Stimulated activated CD4-positive, alpha-beta T cell treated with anti-CD3 and anti-CD28 coated beads, Interleukin-1b, Interleukin-23, amount 100 ng/mL, for 48 hours (primary cell): ENCODE data around the gene PKP2.

ENCODE experiments used
- DNase-seq: peaks from one replicate; pipeline ENCODE4 v3.0.0-alpha.2; 2020

Gene PKP2

GRCh38 chr12:32896432-32897280, at the start of gene PKP2:
Gene PKP2, minus strand, starts transcription at chr12:32896777. Its CDS starts 46 bp downstream, at chr12:32896731.
- no peak for DNase-seq

DNA sequence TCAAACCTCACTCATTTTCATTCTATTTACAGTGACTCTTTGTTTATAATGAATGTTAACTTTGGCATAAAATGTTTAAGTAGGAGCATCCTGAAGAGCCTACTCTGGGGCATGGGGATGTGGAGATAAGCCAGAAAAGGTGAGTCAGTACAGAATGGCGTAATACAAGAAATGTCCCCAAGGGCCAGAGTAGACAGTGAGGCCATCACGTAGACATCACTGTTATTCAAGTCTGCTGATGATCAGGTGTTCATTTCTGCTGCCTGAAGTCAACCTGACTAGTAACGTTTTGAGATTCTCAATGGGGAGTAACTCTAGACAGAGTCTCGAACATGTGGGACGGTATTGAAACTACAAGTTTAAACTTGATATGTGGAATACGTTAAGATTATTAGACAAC, 47.6 kb upstream of the PKP2 start:
- no peak for DNase-seq

GRCh38 chr12:32939801-32940200, 43.2 kb upstream of the PKP2 start:
- DNase-seq = no peak

- DNase-seq = no peak
Observed at GRCh38 chr12:32926963-32927362, 30.4 kb upstream of the PKP2 start.

DNA sequence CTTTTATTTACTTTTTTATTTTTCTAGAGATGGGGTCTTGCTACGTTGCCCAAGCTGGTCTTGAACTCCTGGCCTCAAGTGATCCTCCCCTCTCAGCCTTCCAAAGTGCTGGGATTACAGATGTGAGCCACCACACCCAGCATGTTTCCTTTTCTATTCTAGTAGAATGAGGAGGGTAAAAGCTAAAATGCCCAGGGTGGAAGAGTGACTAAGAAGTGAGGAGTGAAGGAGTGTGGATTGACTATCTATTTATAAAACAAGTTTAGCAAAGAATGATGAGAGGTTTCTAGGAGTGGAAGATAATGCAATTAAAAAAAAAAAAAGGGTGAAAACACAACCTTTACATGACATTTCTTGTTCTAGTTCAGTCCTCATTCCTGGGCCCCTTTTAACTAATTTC, 29.8 kb upstream of the PKP2 start:
- no peak for DNase-seq

DNA sequence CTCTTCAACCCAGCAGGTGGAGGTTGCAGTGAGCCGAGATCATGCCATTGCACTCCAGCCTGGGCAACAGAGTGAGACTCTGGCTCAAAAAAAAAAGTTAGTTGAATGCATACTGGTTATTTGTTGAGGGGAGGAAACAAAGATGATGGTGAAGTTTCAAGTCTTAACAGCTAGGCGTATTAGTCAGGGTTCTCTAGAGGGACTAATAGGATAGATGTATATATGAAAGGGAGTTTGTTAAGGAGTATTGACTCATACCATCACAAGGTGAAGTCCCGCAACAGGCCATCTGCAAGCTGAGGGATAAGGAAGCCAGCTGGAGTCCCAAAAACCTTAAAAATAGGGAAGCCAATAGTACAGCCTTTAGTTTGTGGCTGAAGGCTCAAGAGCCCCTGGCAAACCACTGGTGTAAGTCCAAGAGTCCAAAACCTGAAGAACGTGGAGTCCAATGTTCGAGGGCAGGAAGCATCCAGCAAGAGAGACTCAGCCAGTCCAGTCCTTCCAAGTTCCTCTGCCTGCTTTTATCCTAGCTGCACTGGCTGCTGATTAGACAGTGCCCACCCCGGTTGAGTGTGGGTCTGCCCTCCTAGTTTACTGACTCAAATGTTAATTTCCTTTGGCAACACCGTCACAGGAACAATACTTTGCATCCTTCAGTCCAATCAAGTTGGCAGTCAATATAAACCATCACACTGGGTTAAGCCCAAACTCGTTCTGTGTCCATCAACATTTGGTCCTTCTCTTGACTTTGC, 26.1 kb upstream of the PKP2 start:
- no peak for DNase-seq

DNA sequence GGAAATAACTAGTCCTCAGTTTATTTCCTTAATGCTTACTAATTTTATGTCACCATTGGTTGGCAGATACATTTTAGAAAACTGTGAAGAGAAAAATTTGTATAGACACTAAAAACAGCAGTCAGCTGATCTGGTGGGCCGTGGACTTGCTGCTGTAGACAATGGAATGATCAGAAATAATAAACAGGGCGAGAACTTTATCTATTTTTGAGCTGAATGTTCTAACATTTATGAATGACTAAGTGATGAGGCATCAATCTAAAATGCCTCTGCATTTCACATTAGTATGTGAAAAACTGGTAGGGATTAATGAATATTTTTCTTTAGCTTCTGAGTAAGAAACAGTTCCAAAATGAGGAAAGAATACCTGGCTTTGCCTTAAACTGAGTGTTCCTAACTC, 24.8 kb upstream of the PKP2 start:
- DNase-seq = no peak

DNA sequence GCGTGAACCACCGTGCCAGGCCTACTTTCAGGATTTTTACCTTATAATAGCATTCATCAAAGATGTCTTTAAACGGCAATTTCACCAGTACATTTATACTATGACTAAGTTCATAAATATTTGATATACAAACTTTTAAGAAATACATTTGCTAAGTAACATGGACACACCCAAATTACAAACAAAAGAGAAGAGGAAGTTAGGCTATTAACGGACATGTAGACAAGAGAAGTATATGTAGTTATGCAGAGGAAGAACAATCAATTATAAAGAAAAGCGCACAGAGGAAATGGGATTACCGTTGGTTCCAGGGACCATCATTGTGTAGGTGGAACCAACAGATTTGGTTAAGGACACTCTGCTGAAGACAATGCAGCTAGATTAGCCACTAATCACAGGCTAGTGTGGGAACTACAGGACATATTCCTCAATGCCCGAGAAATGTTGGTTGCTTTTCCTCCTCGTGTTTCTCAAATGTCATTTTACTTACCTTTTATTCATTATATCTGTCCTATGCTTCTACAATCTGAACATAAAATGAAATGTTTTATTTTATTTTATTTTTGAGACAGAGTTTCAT, 24.0 kb upstream of the PKP2 start:
- DNase-seq = no peak

- DNase-seq = no peak
Observed at GRCh38 chr12:32918890-32919801, 22.6 kb upstream of the PKP2 start.

DNA sequence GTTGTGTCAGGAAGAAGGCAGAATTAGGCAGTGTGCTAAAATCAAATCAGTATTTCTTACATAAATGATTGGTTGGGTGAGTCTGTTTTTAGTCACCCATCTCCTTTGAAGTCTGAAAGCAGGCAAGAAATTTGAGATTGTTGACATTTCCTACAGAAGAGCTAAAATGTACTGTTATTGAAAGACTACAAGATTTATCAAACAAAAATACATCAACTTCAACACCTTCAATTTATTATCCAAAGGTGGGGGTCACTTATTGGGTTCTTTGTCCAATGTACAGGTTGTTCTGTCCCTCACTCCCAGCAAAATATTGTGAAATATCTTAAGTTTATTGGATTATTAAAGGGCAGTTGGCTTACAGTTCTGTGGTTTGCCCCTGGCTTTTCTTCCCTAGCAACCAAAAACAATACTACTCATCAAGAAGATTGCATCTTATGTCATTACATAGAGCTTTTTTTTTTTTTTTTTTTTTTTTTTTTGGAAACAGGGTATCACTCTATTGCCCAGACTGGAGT, 20.6 kb upstream of the PKP2 start:
- DNase-seq = no peak

DNA sequence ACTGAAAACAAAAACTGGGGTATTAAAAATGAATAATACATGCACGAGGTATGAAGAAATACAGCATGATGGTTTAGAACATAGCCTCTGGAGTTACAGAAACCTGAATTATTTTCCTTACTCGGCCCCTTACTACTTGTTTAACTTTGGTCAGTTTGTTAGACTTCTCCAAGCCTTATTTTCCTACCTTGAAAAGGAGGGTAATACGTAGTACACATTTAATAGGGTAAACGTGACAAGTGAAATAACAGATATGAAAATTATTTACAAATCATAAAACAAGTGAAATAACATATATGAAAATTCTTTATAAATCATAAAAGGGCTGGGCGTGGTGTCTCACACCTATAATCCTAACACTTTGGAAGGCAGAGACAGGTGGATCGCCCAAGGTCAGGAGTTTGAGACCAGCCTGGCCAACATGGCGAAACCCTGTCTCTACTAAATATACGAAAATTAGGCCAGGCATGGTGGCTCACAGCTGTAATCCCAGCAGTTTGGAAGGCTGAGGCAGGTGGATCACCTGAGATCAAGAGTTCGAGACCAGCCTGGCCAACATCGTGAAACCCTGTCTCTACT, 11.4 kb upstream of the PKP2 start:
- no peak for DNase-seq

GRCh38 chr12:32907166-32907565, 10.6 kb upstream of the PKP2 start:
- DNase-seq = no peak

DNA sequence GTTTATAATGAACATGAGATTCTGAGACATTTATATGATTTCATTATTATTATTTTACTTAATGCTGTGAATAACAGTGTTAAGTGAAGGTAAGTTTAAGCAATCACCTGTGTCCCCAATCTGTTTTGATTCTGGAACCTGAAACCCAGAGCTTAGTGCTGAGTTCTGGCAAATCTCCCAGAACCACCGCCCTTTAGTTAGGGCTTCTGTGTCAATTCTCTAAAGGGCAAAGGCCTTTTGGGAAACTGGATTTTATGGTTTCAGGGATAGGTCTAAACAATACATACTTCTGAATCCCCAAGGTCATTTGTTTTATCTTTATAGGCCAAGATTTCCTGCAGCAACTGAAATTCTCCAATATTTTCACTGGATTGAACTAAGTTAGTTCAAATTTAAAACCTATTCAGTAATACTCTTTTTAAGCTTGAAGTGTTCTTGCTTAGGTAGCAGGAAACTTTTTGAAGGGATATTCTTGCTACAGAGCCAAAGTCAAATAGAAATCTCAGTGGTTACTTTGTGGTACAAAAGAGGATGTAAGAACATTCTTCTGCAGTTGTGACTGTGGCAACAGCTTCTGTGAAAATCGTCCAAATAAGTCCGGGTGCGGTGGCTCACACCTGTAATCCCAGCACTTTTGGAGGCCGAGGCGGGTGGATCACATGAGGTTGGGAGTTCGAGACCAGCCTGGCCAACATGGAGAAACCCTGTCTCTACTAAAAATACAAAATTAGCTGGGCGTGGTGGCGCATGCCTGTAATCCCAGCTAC, 10.0 kb upstream of the PKP2 start:
- no peak for DNase-seq

DNA sequence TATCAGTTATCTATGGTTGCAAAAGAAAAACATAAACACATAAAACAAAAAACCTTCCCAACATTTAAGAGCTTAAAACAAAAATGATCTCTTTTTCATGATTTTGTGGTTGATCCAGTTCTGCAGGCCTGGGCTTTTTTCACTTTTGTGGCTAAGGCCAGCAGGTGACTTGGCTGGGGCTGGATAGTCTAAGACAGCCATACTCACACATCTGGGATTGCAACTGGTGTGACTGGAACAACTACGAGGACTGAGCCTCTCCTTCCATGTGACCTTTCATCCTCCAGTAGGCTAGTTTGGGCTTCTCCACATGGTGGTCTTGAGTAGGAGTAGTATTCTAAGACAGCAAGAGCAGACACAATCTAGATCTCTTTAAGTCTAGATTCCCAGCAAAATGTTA, 7.2 kb upstream of the PKP2 start:
- no peak for DNase-seq

GRCh38 chr12:32903318-32903717, 6.7 kb upstream of the PKP2 start:
- DNase-seq = no peak

- DNase-seq = no peak
Observed at GRCh38 chr12:32902287-32902997, 5.9 kb upstream of the PKP2 start.

DNA sequence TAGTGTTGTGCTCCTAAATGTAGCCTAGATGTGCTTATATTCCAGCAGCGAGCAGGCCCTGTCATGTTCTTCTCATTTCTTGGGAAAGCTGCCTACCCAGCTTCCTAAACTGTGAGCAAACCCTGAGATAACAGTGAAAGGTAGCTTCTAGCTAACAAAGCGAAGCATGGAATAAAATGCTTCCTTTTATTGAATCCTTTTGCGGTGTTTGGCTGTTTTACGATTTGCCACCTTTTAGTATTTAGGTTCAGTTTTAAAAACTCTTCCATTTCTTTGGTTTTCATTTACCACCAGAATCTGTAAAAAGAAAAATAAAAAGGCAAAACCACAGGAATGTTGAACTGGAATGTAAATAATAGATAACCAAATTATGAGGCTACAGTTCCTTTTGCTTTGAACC, 5.0 kb upstream of the PKP2 start:
- DNase-seq = no peak

DNA sequence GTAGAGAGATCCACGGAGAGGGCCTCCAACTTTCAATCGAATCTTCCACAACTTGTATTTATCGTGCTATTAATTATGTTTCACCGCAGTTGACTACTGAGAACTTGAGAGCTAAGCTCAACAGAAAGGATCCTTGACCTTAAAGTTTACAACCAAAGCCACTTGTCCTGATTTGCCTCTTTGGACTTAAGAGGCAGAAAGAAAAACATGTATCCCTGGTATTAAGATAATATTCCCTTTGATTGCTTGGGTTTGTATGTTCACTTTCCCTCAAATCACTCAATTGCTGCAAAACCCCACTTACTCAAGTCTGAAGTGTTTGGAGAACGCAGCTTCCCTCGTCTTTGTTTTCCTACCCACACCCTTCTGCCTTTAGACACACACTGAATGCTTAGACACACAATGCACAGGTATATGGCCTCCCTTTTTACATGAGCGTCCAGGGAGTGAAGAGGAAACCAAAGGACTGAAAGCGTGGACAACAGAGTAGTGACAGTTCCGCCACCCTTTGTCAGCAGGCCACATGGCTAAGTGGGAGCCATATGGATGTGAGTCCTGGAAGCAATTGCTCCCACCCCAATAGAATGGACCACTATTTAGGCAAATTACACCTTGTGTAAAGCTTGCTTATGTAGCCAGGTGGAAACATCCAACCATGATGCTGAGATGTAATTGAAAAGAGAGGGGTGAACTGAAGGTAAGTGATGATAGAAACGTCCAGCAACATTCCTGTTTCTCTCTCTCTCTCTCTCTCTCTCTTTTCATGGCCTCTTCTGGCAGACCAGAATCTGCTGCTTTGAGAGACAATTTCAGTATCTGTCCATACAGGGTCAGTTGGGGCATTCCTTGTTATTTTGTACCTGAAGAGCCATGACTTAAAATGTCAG, 1.4 kb upstream of the PKP2 start:
- DNase-seq = no peak

DNA sequence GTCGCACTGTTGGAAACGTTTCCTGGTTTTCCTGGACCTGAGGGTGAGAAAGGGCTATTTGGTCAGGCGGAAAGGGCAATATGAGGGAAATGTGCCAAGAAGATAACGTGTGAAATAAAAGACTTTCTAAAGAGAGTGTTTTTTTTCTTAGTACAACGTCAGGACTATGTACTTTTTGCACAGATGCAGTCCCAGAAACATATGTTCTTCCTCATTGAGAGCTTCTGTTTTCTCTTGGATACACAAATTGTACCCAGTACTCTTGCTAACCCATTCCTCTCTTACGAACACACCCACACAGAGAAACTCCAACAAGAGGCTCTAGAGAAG, 669 bp upstream of the PKP2 start:
- no peak for DNase-seq
